H9 (cell line): ENCODE results near the gene GABBR2. TPM values are rescaled to one million over a fixed set of nuclear protein-coding genes. Genes with fewer than 3 reads are reported as not detected.

ENCODE experiments used
- DNase-seq: peaks from one replicate; pipeline ENCODE4 v3.0.0-alpha.2; 2017
- H2AFZ ChIP-seq: one replicate; pipeline ENCODE4 v1.6.1; 2013; ENCODE audit warnings: mild to moderate bottlenecking, low read length, control low read depth, moderate library complexity
- H2AK5ac ChIP-seq: 2 replicates; pipeline ENCODE4 v1.6.1; 2013; ENCODE audit warnings: low read length, control low read depth, mixed read lengths; ENCODE audit not compliant: insufficient read length
- H2BK120ac ChIP-seq: one replicate; pipeline ENCODE4 v1.6.1; 2013; ENCODE audit warnings: low read depth, mild to moderate bottlenecking, low read length, control low read depth, inconsistent platforms; ENCODE audit not compliant: poor library complexity, severe bottlenecking
- H2BK12ac ChIP-seq: 2 replicates; pipeline ENCODE4 v1.6.1; 2013; ENCODE audit warnings: low read length, control low read depth, mixed read lengths, low read depth; ENCODE audit not compliant: insufficient read length
- H2BK15ac ChIP-seq: 2 replicates; pipeline ENCODE4 v1.6.1; 2013; ENCODE audit warnings: low read depth, low read length, control low read depth
- H2BK20ac ChIP-seq: one replicate; pipeline ENCODE4 v1.6.1; 2013; ENCODE audit warnings: low read depth, mild to moderate bottlenecking, low read length, control low read depth, inconsistent platforms; ENCODE audit not compliant: poor library complexity, severe bottlenecking
- H2BK5ac ChIP-seq: 2 replicates; pipeline ENCODE4 v1.6.1; 2013; ENCODE audit warnings: low read length, control low read depth, mixed read lengths; ENCODE audit not compliant: insufficient read length
- H3K14ac ChIP-seq: 2 replicates; pipeline ENCODE4 v1.6.1; 2013; ENCODE audit warnings: low read length, control low read depth; ENCODE audit not compliant: insufficient read depth
- H3K18ac ChIP-seq: 2 replicates; pipeline ENCODE4 v1.6.1; 2013; ENCODE audit warnings: low read depth, mild to moderate bottlenecking, mixed read lengths, low read length, control low read depth; ENCODE audit not compliant: insufficient read length
- H3K23ac ChIP-seq: 2 replicates; pipeline ENCODE4 v1.6.1; 2013; ENCODE audit warnings: low read length, control low read depth, mixed read lengths, low read depth; ENCODE audit not compliant: insufficient read length
- H3K23me2 ChIP-seq: 2 replicates; pipeline ENCODE4 v1.6.1; 2013; ENCODE audit warnings: low read depth, mild to moderate bottlenecking, mixed read lengths, low read length, control low read depth; ENCODE audit not compliant: insufficient read length, poor library complexity, severe bottlenecking
- H3K27ac ChIP-seq: 2 replicates; pipeline ENCODE4 v1.5.1; 2013; ENCODE audit warnings: low read length, control low read depth, mixed read lengths, low read depth; ENCODE audit not compliant: insufficient read length
- H3K27me3 ChIP-seq: 2 replicates; pipeline ENCODE4 v1.6.1; 2013; ENCODE audit warnings: low read length, control low read depth, inconsistent platforms; ENCODE audit not compliant: insufficient read depth
- H3K4ac ChIP-seq: 2 replicates; pipeline ENCODE4 v1.6.1; 2013; ENCODE audit warnings: low read depth, mild to moderate bottlenecking, control low read depth, inconsistent platforms, low read length, moderate library complexity
- H3K4me1 ChIP-seq: 2 replicates; pipeline ENCODE4 v1.6.1; 2013; ENCODE audit warnings: low read length, control low read depth, inconsistent platforms; ENCODE audit not compliant: insufficient read depth
- H3K4me2 ChIP-seq: 2 replicates; pipeline ENCODE4 v1.6.1; 2013; ENCODE audit warnings: low read length, control low read depth, mixed read lengths; ENCODE audit not compliant: insufficient read length, insufficient read depth
- H3K56ac ChIP-seq: 2 replicates; pipeline ENCODE4 v1.6.1; 2013; ENCODE audit warnings: low read depth, mild to moderate bottlenecking, mixed read lengths, low read length, control low read depth; ENCODE audit not compliant: insufficient read length
- H3K79me1 ChIP-seq: 2 replicates; pipeline ENCODE4 v1.6.1; 2013; ENCODE audit warnings: low read depth, mild to moderate bottlenecking, moderate library complexity, low read length, control low read depth, inconsistent platforms; ENCODE audit not compliant: insufficient read depth, poor library complexity, severe bottlenecking
- H3K79me2 ChIP-seq: 2 replicates; pipeline ENCODE4 v1.6.1; 2013; ENCODE audit warnings: low read length, control low read depth, inconsistent platforms; ENCODE audit not compliant: insufficient read depth
- H3K9ac ChIP-seq: 2 replicates; pipeline ENCODE4 v1.6.1; 2013; ENCODE audit warnings: low read length, control low read depth, mixed read lengths; ENCODE audit not compliant: insufficient read length; ENCODE audit errors: extremely low read depth
- H3K9me3 ChIP-seq: one replicate; pipeline ENCODE4 v1.6.1; 2013; ENCODE audit warnings: low read depth, low read length, inconsistent platforms; ENCODE audit not compliant: control insufficient read depth
- H3T11ph ChIP-seq: one replicate; pipeline ENCODE4 v1.6.1; 2013; ENCODE audit warnings: mild to moderate bottlenecking, low read length, control low read depth, inconsistent platforms
- H4K20me1 ChIP-seq: one replicate; pipeline ENCODE4 v1.6.1; 2013; ENCODE audit not compliant: control insufficient read depth, insufficient read length, insufficient read depth
- H4K5ac ChIP-seq: 2 replicates; pipeline ENCODE4 v1.6.1; 2013; ENCODE audit warnings: low read depth, mild to moderate bottlenecking, mixed read lengths, low read length, control low read depth; ENCODE audit not compliant: insufficient read length
- H4K8ac ChIP-seq: replicated peaks from 2 replicates; pipeline ENCODE4 v1.6.1; 2013; ENCODE audit warnings: low read length, control low read depth, mixed read lengths, low read depth; ENCODE audit not compliant: insufficient read length
- H4K91ac ChIP-seq: 2 replicates; pipeline ENCODE4 v1.6.1; 2013; ENCODE audit warnings: low read depth, mild to moderate bottlenecking, moderate library complexity, mixed read lengths, low read length, control low read depth; ENCODE audit not compliant: insufficient read length
- H3K27ac Mint-ChIP-seq, 3 experiments: 2 replicates in 2 of 3; 3 replicates in 1 of 3; pipeline ENCODE4 v1.8.0; 2020 to 2021; ENCODE audit warnings: mixed read lengths in 3 of 3, mild to moderate bottlenecking in 1 of 3, moderate library complexity in 1 of 3
- H3K27me3 Mint-ChIP-seq: 2 replicates; pipeline ENCODE4 v1.8.0; 2021; ENCODE audit warnings: low read depth, mild to moderate bottlenecking, moderate library complexity, mixed read lengths
- H3K36me3 Mint-ChIP-seq, 3 experiments: 2 replicates in 2 of 3; 3 replicates in 1 of 3; pipeline ENCODE4 v1.8.0; 2020 to 2021; ENCODE audit warnings: low read depth in 3 of 3, mixed read lengths in 3 of 3; ENCODE audit not compliant: insufficient read depth in 1 of 3
- H3K4me1 Mint-ChIP-seq, 2 experiments: 2 replicates each; pipeline ENCODE4 v1.8.0; 2020; ENCODE audit warnings: mixed read lengths in 2 of 2
- H3K4me3 Mint-ChIP-seq, 2 experiments: 2 replicates in 1 of 2; 3 replicates in 1 of 2; pipeline ENCODE4 v1.8.0; 2020 to 2021; ENCODE audit warnings: mild to moderate bottlenecking in 2 of 2, mixed read lengths in 2 of 2, moderate library complexity in 1 of 2
- H3K9me3 Mint-ChIP-seq, 2 experiments: 2 replicates in 1 of 2; 3 replicates in 1 of 2; pipeline ENCODE4 v1.8.0; 2020; ENCODE audit warnings: mild to moderate bottlenecking in 2 of 2, mixed read lengths in 2 of 2, moderate library complexity in 1 of 2
- CTCF ChIP-seq: fragments of 200-600 bp; sonication (generic); conservative IDR thresholded peaks from 3 replicates; pipeline ENCODE4 v1.8.0; 2021; ENCODE audit warnings: antibody characterized with exemption, mild to moderate bottlenecking
- WGBS: extraction: QIAGEN DNeasy Blood & Tissue Kit; methylation state at CpG from one replicate; pipeline ENCODE4 v1.1.7; 2013; ENCODE audit warnings: missing lambda C conversion rate, low lambda C conversion rate, mixed read lengths; ENCODE audit not compliant: insufficient read length; ENCODE audit errors: extremely low coverage; 5-methylcytosine and 5-hydroxymethylcytosine counted together
- total RNA-seq: library from RNA; stranded (reverse); gene quantifications from 2 replicates; pipeline ENCODE4 v1.2.1, GENCODE V29; 2021

Gene GABBR2
- total RNA-seq, 1 experiment from 2014 or later = 0.66 TPM

GRCh38 chr9:98702340-98702739 lies 6.4 kb downstream of the GABBR2 start:
- Histone ChIP-seq H3K4me1 (no peaks in the 10 kb centered on the region), H3K23ac (no peak overlapping the region), H4K91ac (no peak overlapping the region), H3K79me1 (no peaks in the 10 kb centered on the region), H3K23me2 (peaks cover 5% of the 10 kb centered on the region), H3K4ac (no peak overlapping the region), H2BK120ac (no peak overlapping the region), H3K9me3 (no peaks in the 10 kb centered on the region), H3K27ac (no peak overlapping the region), H3K56ac (no peak overlapping the region), H3K9ac (no peak overlapping the region), H3K18ac (no peak overlapping the region), H3K14ac (no peak overlapping the region; the same call in 1 of the 2 replicates), H3K4me2 (no peak overlapping the region), H4K5ac (no peak overlapping the region), H3K27me3 (peaks cover 14% of the 10 kb centered on the region), H2BK15ac (no peak overlapping the region), H3T11ph (no peak overlapping the region), H2BK20ac (no peak overlapping the region), H2AFZ (no peak overlapping the region), H2BK12ac (no peak overlapping the region), H4K20me1 (no peaks in the 10 kb centered on the region), H2AK5ac (no peak overlapping the region), H2BK5ac (no peak overlapping the region), H4K8ac (no peak overlapping the region), H3K79me2 (no peaks in the 10 kb centered on the region)
- Mint-ChIP-seq H3K27me3 (peaks cover 70% of the 10 kb centered on the region), H3K27ac (no peak overlapping the region), H3K4me1 (peaks cover 5 to 9% of the 10 kb centered on the region in 2 experiments), H3K4me3 (no peak overlapping the region), H3K36me3 (no peaks in the 10 kb centered on the region; a peak in 1 of 7 replicates), H3K9me3 (no peaks in the 10 kb centered on the region; a peak in 1 of 5 replicates)
- no CpG with 5 or more reads among the region's 8 CpGs for WGBS
- DNase-seq = no peak
- no peak for TF ChIP-seq CTCF
